HepG2 (cell line): ENCODE data around the gene NRG3. TPM values are rescaled to one million over a fixed set of nuclear protein-coding genes. Genes with fewer than 3 reads are reported as not detected.
"Not testable (repeated sequence)": the region's sequence is repeated elsewhere in the genome, so short reads cannot be mapped to it uniquely, and the experiment has no call there.

Experiments used
- ATAC-seq: fragments of 200-7000 bp; cut with Tn5 transposase; 3 replicates; pipeline ENCODE4 v1.9.1; 2020; ENCODE audit warnings: mild to moderate bottlenecking, moderate library complexity
- BruUV-seq: library from RNA; stranded (reverse); fragments of 400-500 nt; replicated peaks from 2 replicates; lab custom pipeline; 2021; lab: Mats Ljungman, UMichigan
- CTCF ChIA-PET: fragments of 300-600 bp; formaldehyde crosslinking; extraction: SDS; loops from one replicate; lab custom pipeline; 2021; ENCODE audit warnings: low total read pairs, inconsistent platforms, low intra/inter-chr PET ratio; lab: Yijun Ruan, JAX
- POLR2A ChIA-PET: fragments of 350-600 bp; sonication (Branson Sonifier 250); formaldehyde crosslinking; loops from one replicate; lab custom pipeline; 2020; ENCODE audit warnings: antibody characterized with exemption, inconsistent platforms; lab: Yijun Ruan, JAX
- DNase-seq: peaks from one replicate; pipeline ENCODE4 v3.0.0-alpha.2; 2015; ENCODE audit warnings: low spot score
- FAIRE-seq: peaks from 3 replicates; lab custom pipeline; 2011; peaks lifted over from hg19 to GRCh38; lab: Jason Lieb, UNC
- H2AFZ ChIP-seq: one replicate; pipeline ENCODE4 v1.6.1; 2011; ENCODE audit warnings: low read length, inconsistent platforms
- H3K27ac ChIP-seq: fragments of 300-600 bp; 3 replicates; pipeline ENCODE4 v1.8.0; 2011; ENCODE audit warnings: mixed run types, mild to moderate bottlenecking, mixed read lengths, low read length, inconsistent platforms; ENCODE audit not compliant: insufficient read depth; ENCODE audit errors: extremely low read length
- H3K27me3 ChIP-seq, 2 experiments: fragments of 200-600 bp in 1 of 2; 2 replicates in 1 of 2; 3 replicates in 1 of 2; pipeline versions ENCODE4 v1.6.0 to v1.8.0; 2011; ENCODE audit warnings: low read length in 2 of 2, mild to moderate bottlenecking in 2 of 2, moderate library complexity in 2 of 2, inconsistent platforms in 1 of 2; ENCODE audit not compliant: insufficient read depth in 2 of 2, control insufficient read depth in 1 of 2
- H3K36me3 ChIP-seq, 2 experiments: fragments of 200-600 bp in 1 of 2; replicated peaks in 1 of 2; 2 replicates in 1 of 2; 3 replicates in 1 of 2; pipeline versions ENCODE4 v1.5.1 to v1.8.0; 2011; ENCODE audit warnings: low read length in 2 of 2, inconsistent platforms in 1 of 2; ENCODE audit not compliant: insufficient read depth in 2 of 2, control insufficient read depth in 1 of 2
- H3K4me1 ChIP-seq: 2 replicates; pipeline ENCODE4 v1.5.1; 2012; ENCODE audit warnings: low read length, inconsistent platforms; ENCODE audit not compliant: insufficient read depth
- H3K4me2 ChIP-seq: 2 replicates; pipeline ENCODE4 v1.6.0; 2011; ENCODE audit warnings: low read depth, low read length, inconsistent platforms
- H3K4me3 ChIP-seq, 3 experiments: fragments of 200-600 bp in 1 of 3; sonication (generic), shearing (Covaris generic) in 1 of 3; replicated peaks in 1 of 3; 2 replicates each; pipeline ENCODE4 v1.5.1; 2011 to 2016; ENCODE audit warnings: low read length in 3 of 3, inconsistent platforms in 2 of 3, low read depth in 2 of 3, mild to moderate bottlenecking in 2 of 3, control low read depth in 1 of 3, mixed read lengths in 1 of 3; ENCODE audit not compliant: insufficient read depth in 1 of 3
- H3K79me2 ChIP-seq: one replicate; pipeline ENCODE4 v1.6.1; 2011; ENCODE audit warnings: low read length, inconsistent platforms; ENCODE audit not compliant: insufficient read depth
- H3K9ac ChIP-seq: 2 replicates; pipeline ENCODE4 v1.6.0; 2011; ENCODE audit warnings: mild to moderate bottlenecking, low read depth, low read length, inconsistent platforms; ENCODE audit not compliant: insufficient read depth
- H3K9me3 ChIP-seq: 2 replicates; pipeline ENCODE4 v1.5.1; 2012; ENCODE audit warnings: mild to moderate bottlenecking, low read length
- H4K20me1 ChIP-seq: 2 replicates; pipeline ENCODE4 v1.6.0; 2011; ENCODE audit warnings: inconsistent platforms, mild to moderate bottlenecking, low read length, moderate library complexity; ENCODE audit not compliant: insufficient read depth
- AGO2 ChIP-seq: fragments of 200-400 bp; formaldehyde crosslinking; optimal IDR thresholded peaks from 2 replicates; pipeline ENCODE3; 2017; ENCODE audit warnings: mild to moderate bottlenecking, low read depth, low read length, moderate library complexity
- HOXD1 ChIP-seq: sonication (generic); formaldehyde crosslinking; IDR thresholded peaks from 2 replicates; pipeline ENCODE4 v1.5.0; 2020; ENCODE audit warnings: missing genetic modification reagents
- KLF16 ChIP-seq, 2 experiments: sonication (generic) in 1 of 2; formaldehyde crosslinking in 1 of 2; IDR thresholded peaks; 2 replicates each; pipeline versions ENCODE4 v1.6.1 to v1.8.0; 2016 to 2023; ENCODE audit warnings: missing genetic modification reagents in 2 of 2, missing compliant biosample characterization in 1 of 2
- MAZ ChIP-seq, 2 experiments: sonication (generic) in 1 of 2; formaldehyde crosslinking in 1 of 2; IDR thresholded peaks; 2 replicates each; pipeline versions ENCODE4 v1.5.0 to v1.6.1; 2012 to 2020; ENCODE audit warnings: low read depth in 2 of 2, mild to moderate bottlenecking in 2 of 2, borderline replicate concordance in 1 of 2, improper control_type of control experiment in 1 of 2, low read length in 1 of 2, missing genetic modification reagents in 1 of 2, moderate library complexity in 1 of 2
- MEF2D ChIP-seq: sonication (generic); formaldehyde crosslinking; IDR thresholded peaks from 2 replicates; pipeline ENCODE4 v1.5.1; 2020; ENCODE audit warnings: mild to moderate bottlenecking, missing genetic modification reagents
- MYNN ChIP-seq: sonication (generic); formaldehyde crosslinking; IDR thresholded peaks from 2 replicates; pipeline ENCODE4 v1.4.0; 2020; ENCODE audit warnings: mild to moderate bottlenecking, low read depth, missing genetic modification reagents
- NFE2 ChIP-seq: sonication (generic); formaldehyde crosslinking; IDR thresholded peaks from 2 replicates; pipeline ENCODE4 v1.4.0; 2020; ENCODE audit warnings: missing genetic modification reagents
- SP1 ChIP-seq, 2 experiments: fragments of 450-650 bp in 1 of 2; sonication (generic) in 1 of 2; formaldehyde crosslinking in 1 of 2; IDR thresholded peaks; 2 replicates each; pipeline versions ENCODE4 v1.4.0 to v1.6.1; 2016 to 2020; ENCODE audit warnings: missing genetic modification reagents in 1 of 2
- SRSF1 ChIP-seq: fragments of 200-400 bp; formaldehyde crosslinking; optimal IDR thresholded peaks from 2 replicates; pipeline ENCODE3; 2017; ENCODE audit warnings: mild to moderate bottlenecking, low read depth, low read length, moderate library complexity
- ZBTB8A ChIP-seq: sonication (generic); formaldehyde crosslinking; IDR thresholded peaks from 2 replicates; pipeline ENCODE4 v1.4.0; 2020; ENCODE audit warnings: mild to moderate bottlenecking, low read depth, missing genetic modification reagents, borderline replicate concordance
- ZNF326 ChIP-seq: sonication (generic); formaldehyde crosslinking; IDR thresholded peaks from 2 replicates; pipeline ENCODE4 v1.4.0; 2020; ENCODE audit warnings: missing genetic modification reagents, borderline replicate concordance
- WGBS: methylation state at CpG from one replicate; pipeline ENCODE4 v1.1.6; 2017; ENCODE audit warnings: low lambda C conversion rate; 5-methylcytosine and 5-hydroxymethylcytosine counted together
- in situ Hi-C: cut with HindIII; loops from 2 replicates; pipeline ENCODE4 v1.10.0; 2017; ENCODE audit warnings: low pct_unique_long_range_greater_than_20kb; ENCODE audit not compliant: extremely low pct_ligation_motif_present
- intact Hi-C: fragments of 100-400 bp; cut with micrococcal nuclease; formaldehyde crosslinking; loops from one replicate; pipeline ENCODE4 v1.10.0; 2022; ENCODE audit not compliant: unreplicated experiment
- polyA plus RNA-seq, 8 experiments: library from polyadenylated mRNA; depleted of rRNA in 3 of 8; stranded (reverse) in 7 of 8; unstranded in 1 of 8; fragments of >200 nt; fragmentation: Illumina TruSeq in 4 of 8; extraction: Trizol in 4 of 8; gene quantifications; 2 replicates each; pipeline versions ENCODE4 v1.2.1 to v1.2.3, GENCODE V29; 2011 to 2016; ENCODE audit warnings: low read depth in 4 of 8, missing spikeins in 1 of 8, mixed read lengths in 1 of 8; ENCODE audit not compliant: insufficient read depth in 1 of 8
- total RNA-seq, 5 experiments: library from RNA; depleted of rRNA; stranded (reverse); fragments of >200 nt; fragmentation: Illumina TruSeq; extraction: Trizol; gene quantifications; 2 replicates each; pipeline ENCODE4 v1.2.3, GENCODE V29; 2016; ENCODE audit warnings: low read depth in 1 of 5

NRG3 gene
- total and polyA plus RNA-seq, 2 of the 13 experiments (the other 11 are each of a cell fraction or from before 2014, with no cell fraction given), result not detected

DNA sequence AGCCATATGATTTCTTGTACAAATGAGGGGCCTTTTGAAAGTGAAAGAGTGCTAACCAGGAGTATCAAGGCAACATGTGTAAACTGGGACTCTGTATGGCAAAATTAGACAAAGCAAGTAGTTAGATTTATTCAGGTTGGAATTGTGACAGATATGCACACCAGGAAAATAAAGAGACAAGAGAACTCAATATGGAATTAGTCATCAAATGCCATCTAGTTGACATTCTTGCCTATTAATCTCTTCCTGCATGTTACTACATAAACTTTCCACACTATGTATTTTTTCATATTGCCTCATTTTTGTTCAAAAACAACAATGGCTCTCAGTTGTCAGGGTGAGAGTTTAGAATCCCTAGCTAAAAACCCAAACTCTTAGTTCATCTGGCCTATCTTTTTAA lies 799.0 kb downstream of the NRG3 start:
- no peaks in the 10 kb centered on the region for H4K20me1 ChIP-seq
- peaks cover 94% of the 10 kb centered on the region for H3K9me3 ChIP-seq
- H3K27ac ChIP-seq, result no peak overlapping the region
- no TSS peak for BruUV-seq
- no peaks in the 10 kb centered on the region for H3K36me3 ChIP-seq
- H3K4me2 ChIP-seq, result no peak overlapping the region
- in situ Hi-C loops, result no loop called here
- no peaks in the 10 kb centered on the region for H3K4me1 ChIP-seq
- POLR2A ChIA-PET, result no interaction called here
- H3K27me3 ChIP-seq, result no peaks in the 10 kb centered on the region
- FAIRE-seq (no peak), ATAC-seq (no peak)
- H2AFZ ChIP-seq, result no peak overlapping the region
- TF ChIP-seq SP1 (IDR thresholded peaks at IDR 0.05) (no peak), SP1 (CRISPR knock-in tag; IDR thresholded peaks at IDR 0.05) (no peak), ZBTB8A (no peak), MYNN (CRISPR knock-in tag) (no peak), SRSF1 (no peak), MAZ (IDR thresholded peaks at IDR 0.05; ENCODE audit: borderline replicate concordance, low read depth, low read length) (no peak), MAZ (CRISPR knock-in tag; IDR thresholded peaks at IDR 0.05; ENCODE audit: low read depth) (no peak), AGO2 (no peak), HOXD1 (CRISPR knock-in tag) (no peak), NFE2 (CRISPR knock-in tag) (no peak), MEF2D (CRISPR knock-in tag) (no peak), ZNF326 (CRISPR knock-in tag) (no peak), KLF16 (CRISPR knock-in tag; IDR thresholded peaks at IDR 0.05) (no peak)
- TF ChIP-seq, all 625 proteins: peak for 0
- intact Hi-C loops, result no loop called here
- H3K4me3 ChIP-seq, result no peak overlapping the region
- DNase-seq, result no peak
- H3K9ac ChIP-seq, result no peak overlapping the region
- CTCF ChIA-PET, result no interaction called here
- no peaks in the 10 kb centered on the region for H3K79me2 ChIP-seq

DNA sequence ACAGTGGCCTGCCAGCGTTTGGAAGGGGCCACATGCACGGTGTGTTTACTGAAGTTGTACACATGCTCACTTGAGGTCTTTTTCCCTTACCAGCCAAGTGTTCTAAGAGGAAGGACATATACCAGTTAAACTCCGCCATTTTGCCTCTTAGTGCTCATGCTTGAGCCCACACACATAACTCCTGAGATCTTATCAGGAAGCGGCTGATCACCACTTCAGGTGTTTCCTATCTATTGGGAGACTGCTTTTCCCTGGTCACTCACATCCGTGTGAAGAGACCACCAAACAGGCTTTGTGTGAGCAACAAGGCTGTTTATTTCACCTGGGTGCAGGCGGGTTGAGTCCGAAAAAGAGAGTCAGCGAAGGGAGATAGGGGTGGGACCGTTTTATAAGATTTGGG lies 802.9 kb downstream of the NRG3 start:
- CTCF ChIA-PET, POLR2A ChIA-PET, H3K79me2 ChIP-seq, ATAC-seq, FAIRE-seq, H3K9ac ChIP-seq, H3K27me3 ChIP-seq, H4K20me1 ChIP-seq, H3K4me1 ChIP-seq, in situ Hi-C loops, H3K27ac ChIP-seq, intact Hi-C loops, H3K4me3 ChIP-seq, H2AFZ ChIP-seq, DNase-seq, H3K4me2 ChIP-seq, BruUV-seq, H3K36me3 ChIP-seq: not testable (repeated sequence)
- 38% methylated on average over 9 of the region's 9 CpGs for WGBS
- peaks cover 84% of the 10 kb centered on the region for H3K9me3 ChIP-seq

DNA sequence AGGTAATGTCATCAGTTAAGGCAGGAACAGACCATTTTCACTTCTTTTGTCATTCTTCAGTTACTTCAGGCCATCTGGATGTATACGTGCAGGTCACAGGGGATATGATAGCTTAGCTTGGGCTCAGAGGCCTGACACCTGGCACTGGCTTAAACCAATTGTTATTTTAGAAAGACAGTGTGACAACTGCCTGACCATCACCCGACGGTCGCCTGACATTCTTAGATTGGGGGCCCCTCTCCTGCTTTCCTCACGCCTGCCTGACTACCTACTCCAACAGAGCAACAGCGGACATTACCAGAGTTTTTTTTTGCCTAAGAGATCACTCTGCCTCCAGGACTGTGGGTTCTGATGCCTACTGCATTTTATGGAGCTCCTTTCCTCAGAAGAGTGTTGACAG lies 803.5 kb downstream of the NRG3 start:
- WGBS, result 37% methylated on average over 5 of the region's 6 CpGs
- CTCF ChIA-PET, H3K27me3 ChIP-seq, H3K4me3 ChIP-seq, BruUV-seq, H4K20me1 ChIP-seq, ATAC-seq, in situ Hi-C loops, H3K36me3 ChIP-seq, H3K79me2 ChIP-seq, H3K4me1 ChIP-seq, intact Hi-C loops, DNase-seq, POLR2A ChIA-PET, H3K27ac ChIP-seq, FAIRE-seq, H3K9ac ChIP-seq, H2AFZ ChIP-seq, H3K4me2 ChIP-seq: not testable (repeated sequence)
- peaks cover 79% of the 10 kb centered on the region for H3K9me3 ChIP-seq
